K562 (cell line): ENCODE results near the gene SIK3. TPM values are rescaled to one million over a fixed set of nuclear protein-coding genes. Genes with fewer than 3 reads are reported as not detected.

Experiments
- CBX8 ChIP-seq: fragments of 200-600 bp; sonication (generic); IDR thresholded peaks from 2 replicates; pipeline ENCODE4 v1.6.1; 2012; ENCODE audit warnings: borderline replicate concordance, mixed run types, low read depth, mild to moderate bottlenecking, moderate library complexity, mixed read lengths, low read length, control low read depth, inconsistent platforms; ENCODE audit not compliant: poor library complexity, severe bottlenecking; ENCODE audit errors: extremely low read depth
- CCAR2 ChIP-seq: fragments of 200-400 bp; formaldehyde crosslinking; IDR thresholded peaks from 2 replicates; pipeline ENCODE4 v1.6.1; 2017; ENCODE audit warnings: mild to moderate bottlenecking, low read depth, low read length
- DIDO1 ChIP-seq: fragments of 450-650 bp; IDR thresholded peaks from 2 replicates; pipeline ENCODE4 v1.6.1; 2016; ENCODE audit warnings: low read depth, missing biosample characterization, missing genetic modification characterization
- DNMT1 ChIP-seq: fragments of 450-650 bp; IDR thresholded peaks from 2 replicates; pipeline ENCODE4 v1.6.1; 2016; ENCODE audit warnings: antibody characterized with exemption, mild to moderate bottlenecking
- ELF1 ChIP-seq: fragments of 200-800 bp; sonication (Bioruptor generic); IDR thresholded peaks from 2 replicates; pipeline ENCODE4 v1.6.1; 2016; ENCODE audit warnings: missing genetic modification characterization, missing compliant biosample characterization
- EP400 ChIP-seq: fragments of 450-650 bp; IDR thresholded peaks from 2 replicates; pipeline ENCODE4 v1.6.1; 2017; ENCODE audit warnings: antibody characterized with exemption, mild to moderate bottlenecking, moderate library complexity
- FOSL1 ChIP-seq: fragments of 200-800 bp; sonication (Bioruptor generic); conservative IDR thresholded peaks from 2 replicates; pipeline ENCODE4 v1.6.1; 2016; ENCODE audit warnings: missing genetic modification characterization, missing compliant biosample characterization
- FOXA3 ChIP-seq, 2 experiments: fragments of 450-650 bp in 1 of 2; sonication (generic) in 1 of 2; formaldehyde crosslinking; IDR thresholded peaks in 1 of 2; conservative IDR thresholded peaks in 1 of 2; 2 replicates each; pipeline versions ENCODE4 v1.4.0 to v1.8.0; 2020 to 2022; ENCODE audit warnings: mild to moderate bottlenecking in 2 of 2, missing genetic modification reagents in 1 of 2
- JUN ChIP-seq, 2 experiments: sonication (generic) in 1 of 2; formaldehyde crosslinking in 1 of 2; IDR thresholded peaks; 2 replicates each; pipeline versions ENCODE4 v1.6.1 to v1.8.0; 2012 to 2022; ENCODE audit warnings: borderline replicate concordance in 2 of 2, mild to moderate bottlenecking in 2 of 2, improper control_type of control experiment in 1 of 2, low read depth in 1 of 2, low read length in 1 of 2, missing genetic modification reagents in 1 of 2
- MAFF ChIP-seq: IDR thresholded peaks from 2 replicates; pipeline ENCODE4 v1.6.1; 2012; ENCODE audit warnings: low read length, improper control_type of control experiment
- MED1 ChIP-seq: sonication (generic); formaldehyde crosslinking; IDR thresholded peaks from 2 replicates; pipeline ENCODE4 v1.8.1; 2023; ENCODE audit warnings: missing genetic modification reagents, borderline replicate concordance
- MXD1 ChIP-seq: fragments of 250-450 bp; sonication (Bioruptor Pico); IDR thresholded peaks from 2 replicates; pipeline ENCODE4 v1.8.0; 2021; ENCODE audit warnings: borderline replicate concordance, mild to moderate bottlenecking, moderate library complexity; ENCODE audit not compliant: poor library complexity, severe bottlenecking
- NFIX ChIP-seq: fragments of 250-450 bp; sonication (Bioruptor Pico); IDR thresholded peaks from 2 replicates; pipeline ENCODE4 v1.4.0; 2020; ENCODE audit warnings: low read depth, mild to moderate bottlenecking, moderate library complexity
- NR2C2 ChIP-seq, 2 experiments: fragments of 200-800 bp in 1 of 2; sonication (Bioruptor generic) in 1 of 2; sonication (generic) in 1 of 2; formaldehyde crosslinking in 1 of 2; IDR thresholded peaks; 2 replicates each; pipeline versions ENCODE4 v1.6.1 to v1.8.0; 2016 to 2022; ENCODE audit warnings: mild to moderate bottlenecking in 1 of 2, missing compliant biosample characterization in 1 of 2, missing genetic modification characterization in 1 of 2, missing genetic modification reagents in 1 of 2
- NUFIP1 ChIP-seq: fragments of 450-650 bp; IDR thresholded peaks from 2 replicates; pipeline ENCODE4 v1.6.1; 2018; ENCODE audit not compliant: partially characterized antibody
- POLR3A ChIP-seq: IDR thresholded peaks from 2 replicates; pipeline ENCODE4 v1.6.1; 2011; ENCODE audit warnings: borderline replicate concordance, mild to moderate bottlenecking, moderate library complexity; ENCODE audit not compliant: insufficient read length, insufficient read depth; ENCODE audit errors: extremely low read depth
- PRMT5 ChIP-seq: sonication (generic); formaldehyde crosslinking; IDR thresholded peaks from 2 replicates; pipeline ENCODE4 v1.5.0; 2020; ENCODE audit warnings: missing genetic modification reagents
- RBBP5 ChIP-seq: fragments of 200-600 bp; sonication (generic); IDR thresholded peaks from 2 replicates; pipeline ENCODE4 v1.6.1; 2012; ENCODE audit warnings: borderline replicate concordance, mild to moderate bottlenecking, low read length, control low read depth, inconsistent platforms; ENCODE audit not compliant: insufficient read depth, poor library complexity, severe bottlenecking
- RHOXF2B ChIP-seq: fragments of 250-450 bp; sonication (Bioruptor Pico); conservative IDR thresholded peaks from 2 replicates; pipeline ENCODE4 v1.5.1; 2021
- SIN3B ChIP-seq: fragments of 450-650 bp; IDR thresholded peaks from 2 replicates; pipeline ENCODE4 v1.6.1; 2017; ENCODE audit warnings: low read depth, mild to moderate bottlenecking, moderate library complexity
- SRSF7 ChIP-seq: fragments of 200-400 bp; formaldehyde crosslinking; optimal IDR thresholded peaks from 2 replicates; pipeline ENCODE3; 2017; ENCODE audit warnings: mild to moderate bottlenecking, low read depth, low read length
- ZNF445 ChIP-seq: fragments of 250-450 bp; sonication (Bioruptor Pico); IDR thresholded peaks from 2 replicates; pipeline ENCODE4 v1.4.0; 2020; ENCODE audit warnings: low read depth, mild to moderate bottlenecking, moderate library complexity
- ZNF583 ChIP-seq: fragments of 250-450 bp; sonication (Bioruptor Pico); IDR thresholded peaks from 2 replicates; pipeline ENCODE4 v1.4.0; 2020
- ZNF766 ChIP-seq: fragments of 200-800 bp; sonication (Bioruptor generic); conservative IDR thresholded peaks from 2 replicates; pipeline ENCODE4 v1.6.1; 2016; ENCODE audit warnings: missing genetic modification characterization, missing compliant biosample characterization
- ZNF830 ChIP-seq: fragments of 250-450 bp; sonication (Bioruptor Pico); IDR thresholded peaks from 2 replicates; pipeline ENCODE4 v1.5.0; 2021; ENCODE audit warnings: mild to moderate bottlenecking
- polyA plus RNA-seq, 8 experiments: library from polyadenylated mRNA; depleted of rRNA in 4 of 8; stranded (reverse) in 5 of 8; unstranded in 3 of 8; fragments of >200 nt; fragmentation: Nextera tagmentation in 2 of 8; fragmentation: Illumina TruSeq in 1 of 8; extraction: Ambion mirVana in 2 of 8; extraction: Trizol in 1 of 8; gene quantifications; 2 replicates each; pipeline versions ENCODE4 v1.2.1 to v1.2.3, GENCODE V29; 2011 to 2014; ENCODE audit warnings: inconsistent platforms in 1 of 8, missing spikeins in 1 of 8
- total RNA-seq, 7 experiments: library from RNA; depleted of rRNA in 6 of 7; stranded (reverse); fragments of >200 nt in 6 of 7; fragmentation: Illumina TruSeq in 2 of 7; extraction: Trizol in 2 of 7; gene quantifications; 2 replicates each; pipeline versions ENCODE4 v1.2.1 to v1.2.3, GENCODE V29; 2011 to 2021; ENCODE audit warnings: low replicate concordance in 1 of 7
- TF ChIP-seq, protein P1 (sequence below): fragments of 450-650 bp; IDR thresholded peaks from 2 replicates; pipeline ENCODE4 v1.6.1; 2016; ENCODE audit warnings: missing biosample characterization, missing genetic modification characterization

Gene SIK3
- total and polyA plus RNA-seq, 9 of the 15 experiments (the other 6 are each of a cell fraction or from before 2014, with no cell fraction given): 1.6 to 21.6 (median 8.0) TPM

DNA sequence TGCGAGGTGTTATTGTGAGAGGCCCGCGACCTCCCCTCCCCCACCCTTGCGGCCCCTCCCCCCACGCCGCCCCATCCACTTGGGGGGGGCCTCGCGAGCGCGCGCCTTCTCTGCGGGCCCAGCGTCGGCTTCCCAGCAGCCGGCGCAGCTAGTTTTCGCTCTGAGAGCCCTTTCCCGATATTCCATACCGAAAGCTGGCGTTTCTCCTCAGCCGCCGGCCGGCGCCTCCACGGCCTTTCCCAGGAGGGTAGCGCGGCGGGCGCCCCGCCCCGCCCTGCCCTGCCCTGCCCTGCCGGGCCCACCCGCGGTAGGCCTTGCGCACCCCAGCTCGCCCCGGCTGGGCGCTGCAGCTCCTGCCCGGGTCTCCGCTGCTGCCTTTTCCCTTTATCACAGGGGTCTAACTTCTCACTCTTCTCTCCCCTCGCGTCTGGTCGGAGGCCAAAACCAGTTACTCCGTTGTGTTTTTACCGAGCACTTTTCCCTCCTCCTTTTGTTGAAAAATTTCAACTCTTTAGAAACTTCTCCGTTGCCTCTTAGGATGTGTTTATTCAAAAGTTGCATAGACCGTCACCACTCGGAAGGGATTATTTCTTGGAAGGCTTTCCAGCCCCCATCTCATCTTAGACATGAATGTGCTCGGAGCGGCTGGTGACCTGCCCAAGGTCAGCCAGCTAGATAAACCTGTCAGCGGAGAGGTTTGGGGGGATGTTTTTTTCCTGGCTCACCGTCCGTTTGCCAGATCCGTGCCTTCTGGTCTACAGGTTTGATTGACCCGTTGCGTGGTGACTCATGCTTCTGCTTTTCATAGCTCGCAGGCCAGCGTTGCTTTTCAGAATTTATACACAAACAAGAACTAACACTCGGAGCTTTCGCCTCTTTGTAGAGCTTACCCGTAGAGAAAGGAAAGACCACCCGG is 46.5 kb upstream of the SIK3 start (continued):
- TF ChIP-seq SRSF7 (no peak), MXD1 (CRISPR knock-in tag) (no peak), CBX8 (no peak), FOSL1 (peak; percentile 83), ZNF766 (CRISPR knock-in tag) (peak; percentile 30; the same call in 1 of the 2 replicates), NUFIP1 (no peak), ELF1 (tag) (peak; percentile 33; the same call in 1 of the 2 replicates), ZNF583 (CRISPR knock-in tag) (no peak), NFIX (CRISPR knock-in tag) (no peak), RBBP5 (peak; percentile 82), JUN (IDR thresholded peaks at IDR 0.05; ENCODE audit: borderline replicate concordance, low read depth, low read length) (peak; percentile 27; the same call in 1 of the 2 replicates), JUN (CRISPR knock-in tag; IDR thresholded peaks at IDR 0.05; ENCODE audit: borderline replicate concordance) (no peak), MAFF (no peak), CCAR2 (no peak), NR2C2 (CRISPR knock-in tag; IDR thresholded peaks at IDR 0.05) (no peak), NR2C2 (tag; IDR thresholded peaks at IDR 0.05) (peak; percentile 62), SIN3B (no peak), DNMT1 (no peak), PRMT5 (CRISPR knock-in tag) (no peak), POLR3A (no peak), ZNF830 (CRISPR knock-in tag) (no peak), EP400 (no peak), FOXA3 (CRISPR knock-in tag; conservative IDR thresholded peaks at IDR 0.05 in 1 of 2, IDR thresholded peaks at IDR 0.05 in 1 of 2) (no peak), MED1 (CRISPR knock-in tag) (no peak), ZNF445 (CRISPR knock-in tag) (no peak), DIDO1 (tag) (no peak), RHOXF2B (CRISPR knock-in tag) (no peak)
- TF ChIP-seq, protein P1, sequence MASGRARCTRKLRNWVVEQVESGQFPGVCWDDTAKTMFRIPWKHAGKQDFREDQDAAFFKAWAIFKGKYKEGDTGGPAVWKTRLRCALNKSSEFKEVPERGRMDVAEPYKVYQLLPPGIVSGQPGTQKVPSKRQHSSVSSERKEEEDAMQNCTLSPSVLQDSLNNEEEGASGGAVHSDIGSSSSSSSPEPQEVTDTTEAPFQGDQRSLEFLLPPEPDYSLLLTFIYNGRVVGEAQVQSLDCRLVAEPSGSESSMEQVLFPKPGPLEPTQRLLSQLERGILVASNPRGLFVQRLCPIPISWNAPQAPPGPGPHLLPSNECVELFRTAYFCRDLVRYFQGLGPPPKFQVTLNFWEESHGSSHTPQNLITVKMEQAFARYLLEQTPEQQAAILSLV (tag): no peak
